ENCODE results near the gene BCLAF1. TPM values are rescaled to one million over a fixed set of nuclear protein-coding genes. Genes with fewer than 3 reads are reported as not detected.

BCLAF1 gene
- total RNA-seq, 1 experiment from 2014 or later = 83.0 TPM

Other genes with a start within 250 kb of the BCLAF1 start
- gene MTFR2, start 39.5 kb downstream of the BCLAF1 start, total RNA-seq (2014; rRNA removed; shearing (Covaris generic)) = 7.8 and 17.1 TPM in 2 replicates